HEK293 (cell line): Measurements from ENCODE around the gene FAM83E.

ENCODE experiments used
- CTCF ChIA-PET: fragments of 350-600 bp; formaldehyde crosslinking; extraction: SDS; loops from one replicate; lab custom pipeline; 2021; ENCODE audit warnings: antibody characterized with exemption; lab: Yijun Ruan, JAX
- POLR2A ChIA-PET: fragments of 300-600 bp; formaldehyde crosslinking; extraction: SDS; loops from one replicate; lab custom pipeline; 2020; ENCODE audit warnings: antibody characterized with exemption, inconsistent platforms; lab: Yijun Ruan, JAX
- H3K27ac ChIP-seq: fragments of 200-500 bp; sonication (Bioruptor generic); 2 replicates; pipeline ENCODE4 v1.5.1; 2014; ENCODE audit warnings: low read depth, low read length, control low read depth, inconsistent platforms; ENCODE audit errors: extremely low read depth
- H3K36me3 ChIP-seq, 2 experiments: fragments of 200-500 bp in 1 of 2; sonication (Bioruptor generic) in 1 of 2; 1 replicate in 1 of 2; 2 replicates in 1 of 2; pipeline ENCODE4 v1.5.1; 2014 to 2017; ENCODE audit warnings: inconsistent platforms in 2 of 2, low read length in 2 of 2; ENCODE audit not compliant: control insufficient read depth in 2 of 2, insufficient read depth in 1 of 2
- H3K4me1 ChIP-seq: fragments of 200-500 bp; sonication (Bioruptor generic); 2 replicates; pipeline ENCODE4 v1.5.1; 2014; ENCODE audit warnings: mild to moderate bottlenecking, low read length, inconsistent platforms; ENCODE audit not compliant: control insufficient read depth, insufficient read depth
- H3K4me3 ChIP-seq: 2 replicates; pipeline ENCODE4 v1.5.1; 2011; ENCODE audit warnings: low read depth, mild to moderate bottlenecking, control low read depth, low read length, moderate library complexity
- H3K9me3 ChIP-seq: fragments of 200-500 bp; sonication (Bioruptor generic); 2 replicates; pipeline ENCODE4 v1.5.1; 2014; ENCODE audit warnings: low read depth, low read length, inconsistent platforms; ENCODE audit not compliant: control insufficient read depth, insufficient read depth
- HOXC10 ChIP-seq: sonication (generic); formaldehyde crosslinking; IDR thresholded peaks from 2 replicates; pipeline ENCODE4 v1.8.1; 2023; ENCODE audit warnings: mild to moderate bottlenecking, missing genetic modification reagents
- HOXD13 ChIP-seq: sonication (generic); formaldehyde crosslinking; IDR thresholded peaks from 2 replicates; pipeline ENCODE4 v1.8.0; 2022; ENCODE audit warnings: missing genetic modification reagents, borderline replicate concordance
- KLF10 ChIP-seq: fragments of 450-650 bp; IDR thresholded peaks from 2 replicates; pipeline ENCODE4 v1.5.1; 2018; ENCODE audit warnings: missing biosample characterization, mild to moderate bottlenecking, missing genetic modification characterization
- KLF8 ChIP-seq: fragments of 450-650 bp; formaldehyde crosslinking; IDR thresholded peaks from 2 replicates; pipeline ENCODE4 v1.5.1; 2016; ENCODE audit warnings: missing biosample characterization, missing genetic modification characterization
- ZNF121 ChIP-seq: fragments of 450-650 bp; formaldehyde crosslinking; IDR thresholded peaks from 2 replicates; pipeline ENCODE4 v1.5.1; 2016; ENCODE audit warnings: missing biosample characterization, missing genetic modification characterization
- ZNF140 ChIP-seq: fragments of 450-650 bp; formaldehyde crosslinking; IDR thresholded peaks from 2 replicates; pipeline ENCODE4 v1.5.1; 2016; ENCODE audit warnings: missing biosample characterization, missing genetic modification characterization
- ZNF19 ChIP-seq: fragments of 450-650 bp; formaldehyde crosslinking; IDR thresholded peaks from 2 replicates; pipeline ENCODE4; 2016; ENCODE audit warnings: missing biosample characterization, missing genetic modification characterization, low read depth
- ZNF37A ChIP-seq: fragments of 450-650 bp; IDR thresholded peaks from 2 replicates; pipeline ENCODE4 v1.5.1; 2018; ENCODE audit warnings: missing biosample characterization, missing genetic modification characterization
- ZNF544 ChIP-seq: fragments of 450-650 bp; formaldehyde crosslinking; IDR thresholded peaks from 2 replicates; pipeline ENCODE4 v1.5.0; 2017; ENCODE audit warnings: missing biosample characterization, missing genetic modification characterization
- ZNF747 ChIP-seq: fragments of 450-650 bp; formaldehyde crosslinking; IDR thresholded peaks from 2 replicates; pipeline ENCODE4 v1.5.1; 2016; ENCODE audit warnings: missing biosample characterization, missing genetic modification characterization
- ZNF768 ChIP-seq: fragments of 450-650 bp; formaldehyde crosslinking; IDR thresholded peaks from 2 replicates; pipeline ENCODE4 v1.5.1; 2018; ENCODE audit warnings: missing biosample characterization, mild to moderate bottlenecking, missing genetic modification characterization
- ZNF785 ChIP-seq: fragments of 450-650 bp; formaldehyde crosslinking; IDR thresholded peaks from 2 replicates; pipeline ENCODE4 v1.5.1; 2016; ENCODE audit warnings: missing biosample characterization, missing genetic modification characterization
- ZNF837 ChIP-seq: fragments of 450-650 bp; formaldehyde crosslinking; IDR thresholded peaks from 2 replicates; pipeline ENCODE4 v1.5.1; 2016; ENCODE audit warnings: missing biosample characterization, missing genetic modification characterization
- TF ChIP-seq, protein P1 (sequence below): fragments of 450-650 bp; formaldehyde crosslinking; IDR thresholded peaks from 2 replicates; pipeline ENCODE4 v1.5.1; 2016; ENCODE audit warnings: missing biosample characterization, missing genetic modification characterization, low read depth
- TF ChIP-seq, protein P2 (sequence below): sonication (generic); formaldehyde crosslinking; IDR thresholded peaks from 2 replicates; pipeline ENCODE4 v1.8.1; 2022; ENCODE audit warnings: mild to moderate bottlenecking, moderate library complexity, missing genetic modification reagents
- TF ChIP-seq, protein P3 (sequence below): fragments of 450-650 bp; formaldehyde crosslinking; IDR thresholded peaks from 2 replicates; pipeline ENCODE4 v1.5.1; 2016; ENCODE audit warnings: missing biosample characterization, missing genetic modification characterization
- TF ChIP-seq, protein P4 (sequence below): IDR thresholded peaks from 2 replicates; pipeline ENCODE4 v1.6.1; 2011; ENCODE audit warnings: mild to moderate bottlenecking, low read depth, low read length, borderline replicate concordance
- TF ChIP-seq, protein P5 (sequence below): fragments of 450-650 bp; formaldehyde crosslinking; IDR thresholded peaks from 2 replicates; pipeline ENCODE4 v1.5.1; 2017; ENCODE audit warnings: missing biosample characterization, missing genetic modification characterization

FAM83E gene

DNA sequence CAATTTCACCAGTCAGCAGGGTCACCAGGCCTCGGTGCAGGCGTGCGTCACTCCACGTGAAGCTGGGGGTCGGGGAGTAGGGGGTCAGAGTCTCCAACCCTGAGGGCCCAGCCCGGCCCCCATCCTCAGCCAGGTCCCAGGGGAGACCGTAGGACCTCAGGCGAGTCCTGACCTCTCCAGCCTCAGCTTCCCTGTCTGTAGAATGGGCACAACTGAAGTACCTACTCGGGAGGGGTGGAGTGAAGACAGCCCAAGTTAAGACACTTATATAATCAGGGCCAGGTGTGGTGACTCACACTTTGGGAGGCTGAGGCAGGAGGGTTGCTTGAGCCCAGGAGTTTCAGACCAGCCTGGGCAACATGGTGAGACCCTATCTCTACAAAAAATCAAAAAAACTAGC is 11.0 kb downstream of the FAM83E start:
- Histone ChIP-seq H3K27ac (no peak overlapping the region), H3K9me3 (no peaks in the 10 kb centered on the region), H3K36me3 (no peaks in the 10 kb centered on the region), H3K4me3 (no peak overlapping the region), H3K4me1 (no peaks in the 10 kb centered on the region; the same call in 1 of the 2 replicates)
- ChIA-PET CTCF (no interaction called here), POLR2A (no interaction called here)
- TF ChIP-seq, protein P1, sequence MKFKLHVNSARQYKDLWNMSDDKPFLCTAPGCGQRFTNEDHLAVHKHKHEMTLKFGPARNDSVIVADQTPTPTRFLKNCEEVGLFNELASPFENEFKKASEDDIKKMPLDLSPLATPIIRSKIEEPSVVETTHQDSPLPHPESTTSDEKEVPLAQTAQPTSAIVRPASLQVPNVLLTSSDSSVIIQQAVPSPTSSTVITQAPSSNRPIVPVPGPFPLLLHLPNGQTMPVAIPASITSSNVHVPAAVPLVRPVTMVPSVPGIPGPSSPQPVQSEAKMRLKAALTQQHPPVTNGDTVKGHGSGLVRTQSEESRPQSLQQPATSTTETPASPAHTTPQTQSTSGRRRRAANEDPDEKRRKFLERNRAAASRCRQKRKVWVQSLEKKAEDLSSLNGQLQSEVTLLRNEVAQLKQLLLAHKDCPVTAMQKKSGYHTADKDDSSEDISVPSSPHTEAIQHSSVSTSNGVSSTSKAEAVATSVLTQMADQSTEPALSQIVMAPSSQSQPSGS (tag by site-specific recombination), result no peak
- TF ChIP-seq ZNF37A (tag by site-specific recombination) (no peak), KLF8 (tag by site-specific recombination) (peak; percentile 26; the same call in 1 of the 2 replicates), ZNF121 (tag by site-specific recombination) (peak; percentile 23; the same call in 1 of the 2 replicates)

DNA sequence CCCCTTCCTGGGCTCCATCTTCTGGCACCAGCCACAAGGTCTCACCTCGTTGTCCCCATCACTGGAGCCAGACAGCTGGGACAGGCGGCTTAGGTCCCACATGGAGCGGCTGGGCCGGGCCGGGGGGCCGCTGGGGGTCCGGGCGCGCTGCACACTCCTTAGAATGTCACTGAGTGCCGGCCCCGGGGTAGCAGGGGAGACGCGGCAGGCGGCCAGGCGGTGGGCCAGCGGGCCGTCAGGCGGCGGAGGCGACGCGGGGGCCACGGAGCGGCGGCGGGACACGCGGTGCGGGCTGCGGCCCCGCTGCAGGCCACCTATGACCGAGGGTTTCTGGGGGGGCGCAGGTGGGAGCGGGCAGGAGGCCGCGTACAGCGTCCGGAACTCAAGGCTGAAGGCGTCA is 11.4 kb downstream of the FAM83E start:
- Histone ChIP-seq H3K36me3 (no peaks in the 10 kb centered on the region), H3K9me3 (no peaks in the 10 kb centered on the region), H3K4me3 (no peak overlapping the region), H3K27ac (no peak overlapping the region), H3K4me1 (no peaks in the 10 kb centered on the region)
- CTCF ChIA-PET, result no interaction called here
- TF ChIP-seq, protein P2, sequence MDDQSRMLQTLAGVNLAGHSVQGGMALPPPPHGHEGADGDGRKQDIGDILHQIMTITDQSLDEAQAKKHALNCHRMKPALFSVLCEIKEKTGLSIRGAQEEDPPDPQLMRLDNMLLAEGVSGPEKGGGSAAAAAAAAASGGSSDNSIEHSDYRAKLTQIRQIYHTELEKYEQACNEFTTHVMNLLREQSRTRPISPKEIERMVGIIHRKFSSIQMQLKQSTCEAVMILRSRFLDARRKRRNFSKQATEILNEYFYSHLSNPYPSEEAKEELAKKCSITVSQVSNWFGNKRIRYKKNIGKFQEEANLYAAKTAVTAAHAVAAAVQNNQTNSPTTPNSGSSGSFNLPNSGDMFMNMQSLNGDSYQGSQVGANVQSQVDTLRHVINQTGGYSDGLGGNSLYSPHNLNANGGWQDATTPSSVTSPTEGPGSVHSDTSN (CRISPR knock-in tag), result no peak
- TF ChIP-seq ZNF19, result no peak
- TF ChIP-seq, protein P3, sequence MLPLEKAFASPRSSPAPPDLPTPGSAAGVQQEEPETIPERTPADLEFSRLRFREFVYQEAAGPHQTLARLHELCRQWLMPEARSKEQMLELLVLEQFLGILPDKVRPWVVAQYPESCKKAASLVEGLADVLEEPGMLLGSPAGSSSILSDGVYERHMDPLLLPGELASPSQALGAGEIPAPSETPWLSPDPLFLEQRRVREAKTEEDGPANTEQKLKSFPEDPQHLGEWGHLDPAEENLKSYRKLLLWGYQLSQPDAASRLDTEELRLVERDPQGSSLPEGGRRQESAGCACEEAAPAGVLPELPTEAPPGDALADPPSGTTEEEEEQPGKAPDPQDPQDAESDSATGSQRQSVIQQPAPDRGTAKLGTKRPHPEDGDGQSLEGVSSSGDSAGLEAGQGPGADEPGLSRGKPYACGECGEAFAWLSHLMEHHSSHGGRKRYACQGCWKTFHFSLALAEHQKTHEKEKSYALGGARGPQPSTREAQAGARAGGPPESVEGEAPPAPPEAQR (tag by site-specific recombination), result no peak
- POLR2A ChIA-PET, result no interaction called here

DNA sequence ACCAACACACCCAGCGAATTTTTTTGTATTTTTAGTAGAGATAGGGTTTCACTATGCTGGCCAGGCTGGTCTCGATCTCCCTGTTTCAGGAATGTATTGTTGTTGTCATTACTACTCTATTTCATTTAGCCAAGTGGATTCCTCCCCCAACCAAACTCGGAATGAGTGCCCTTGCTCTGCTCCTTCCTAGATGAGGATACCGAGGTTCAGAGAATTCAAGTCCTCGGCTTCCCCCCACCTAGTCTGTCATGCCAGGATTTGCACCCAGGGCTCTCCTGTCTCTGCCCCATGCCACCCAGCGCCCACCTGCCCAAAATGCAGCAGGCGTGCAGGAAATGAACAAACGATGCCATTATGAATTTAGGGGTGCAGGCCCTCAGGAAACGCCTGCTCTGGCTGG is 11.9 kb downstream of the FAM83E start:
- Histone ChIP-seq H3K36me3 (no peaks in the 10 kb centered on the region), H3K4me3 (no peak overlapping the region), H3K4me1 (no peaks in the 10 kb centered on the region), H3K27ac (no peak overlapping the region), H3K9me3 (no peaks in the 10 kb centered on the region)
- TF ChIP-seq HOXD13 (CRISPR knock-in tag), result no peak
- TF ChIP-seq ZNF768 (tag by site-specific recombination), result no peak
- no peak for TF ChIP-seq ZNF785
- TF ChIP-seq ZNF544 (tag by site-specific recombination), result no peak
- TF ChIP-seq KLF10 (tag by site-specific recombination), result no peak
- no peak for TF ChIP-seq ZNF837
- TF ChIP-seq HOXC10 (CRISPR knock-in tag), result no peak
- no peak for TF ChIP-seq ZNF747
- TF ChIP-seq, protein P4, sequence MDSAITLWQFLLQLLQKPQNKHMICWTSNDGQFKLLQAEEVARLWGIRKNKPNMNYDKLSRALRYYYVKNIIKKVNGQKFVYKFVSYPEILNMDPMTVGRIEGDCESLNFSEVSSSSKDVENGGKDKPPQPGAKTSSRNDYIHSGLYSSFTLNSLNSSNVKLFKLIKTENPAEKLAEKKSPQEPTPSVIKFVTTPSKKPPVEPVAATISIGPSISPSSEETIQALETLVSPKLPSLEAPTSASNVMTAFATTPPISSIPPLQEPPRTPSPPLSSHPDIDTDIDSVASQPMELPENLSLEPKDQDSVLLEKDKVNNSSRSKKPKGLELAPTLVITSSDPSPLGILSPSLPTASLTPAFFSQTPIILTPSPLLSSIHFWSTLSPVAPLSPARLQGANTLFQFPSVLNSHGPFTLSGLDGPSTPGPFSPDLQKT, result no peak
- TF ChIP-seq ZNF140 (tag by site-specific recombination), result no peak
- TF ChIP-seq, protein P5, sequence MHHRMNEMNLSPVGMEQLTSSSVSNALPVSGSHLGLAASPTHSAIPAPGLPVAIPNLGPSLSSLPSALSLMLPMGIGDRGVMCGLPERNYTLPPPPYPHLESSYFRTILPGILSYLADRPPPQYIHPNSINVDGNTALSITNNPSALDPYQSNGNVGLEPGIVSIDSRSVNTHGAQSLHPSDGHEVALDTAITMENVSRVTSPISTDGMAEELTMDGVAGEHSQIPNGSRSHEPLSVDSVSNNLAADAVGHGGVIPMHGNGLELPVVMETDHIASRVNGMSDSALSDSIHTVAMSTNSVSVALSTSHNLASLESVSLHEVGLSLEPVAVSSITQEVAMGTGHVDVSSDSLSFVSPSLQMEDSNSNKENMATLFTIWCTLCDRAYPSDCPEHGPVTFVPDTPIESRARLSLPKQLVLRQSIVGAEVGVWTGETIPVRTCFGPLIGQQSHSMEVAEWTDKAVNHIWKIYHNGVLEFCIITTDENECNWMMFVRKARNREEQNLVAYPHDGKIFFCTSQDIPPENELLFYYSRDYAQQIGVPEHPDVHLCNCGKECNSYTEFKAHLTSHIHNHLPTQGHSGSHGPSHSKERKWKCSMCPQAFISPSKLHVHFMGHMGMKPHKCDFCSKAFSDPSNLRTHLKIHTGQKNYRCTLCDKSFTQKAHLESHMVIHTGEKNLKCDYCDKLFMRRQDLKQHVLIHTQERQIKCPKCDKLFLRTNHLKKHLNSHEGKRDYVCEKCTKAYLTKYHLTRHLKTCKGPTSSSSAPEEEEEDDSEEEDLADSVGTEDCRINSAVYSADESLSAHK, result no peak
- CTCF ChIA-PET, result interaction anchor here (1.9 kb wide), 1 partner anchor 14 kb away, joined by 5 read pairs; no protein-coding TSS in a partner anchor
- POLR2A ChIA-PET, result interaction anchor here (0.6 to 1.5 kb wide), 2 partner anchors 15 to 72 kb away, joined by 3 to 5 read pairs; no protein-coding TSS in a partner anchor
